GM23338 (cell line): ENCODE measurements around the gene DMD. TPM values are rescaled to one million over a fixed set of nuclear protein-coding genes. Genes with fewer than 3 reads are reported as not detected.

Experiments
- ATAC-seq: fragments of 200-7000 bp; cut with Tn5 transposase; 3 replicates; pipeline ENCODE4 v1.9.1; 2020
- DNase-seq: peaks from one replicate; pipeline ENCODE4 v3.0.0-alpha.2; 2015; ENCODE audit warnings: low spot score
- H2AFZ ChIP-seq: fragments of 200-600 bp; sonication (generic); 2 replicates; pipeline ENCODE4 v1.8.0; 2016; ENCODE audit warnings: antibody characterized with exemption, mild to moderate bottlenecking, moderate library complexity
- H3F3A ChIP-seq: fragments of 200-600 bp; sonication (generic); replicated peaks from 2 replicates; pipeline ENCODE4 v1.8.0; 2017; ENCODE audit warnings: antibody characterized with exemption, mixed run types, low read depth
- H3K27ac ChIP-seq: fragments of 200-600 bp; sonication (generic); 2 replicates; pipeline ENCODE4 v1.6.1; 2016; ENCODE audit warnings: low read depth
- H3K27me3 ChIP-seq: fragments of 200-600 bp; sonication (generic); 2 replicates; pipeline ENCODE4 v1.8.0; 2016; ENCODE audit warnings: mild to moderate bottlenecking, mixed run types, moderate library complexity; ENCODE audit not compliant: insufficient read depth
- H3K36me3 ChIP-seq: fragments of 200-600 bp; sonication (generic); 2 replicates; pipeline ENCODE4 v1.8.0; 2016; ENCODE audit warnings: mild to moderate bottlenecking; ENCODE audit not compliant: insufficient read depth
- H3K4me1 ChIP-seq: fragments of 200-600 bp; sonication (generic); 2 replicates; pipeline ENCODE4 v1.8.0; 2016; ENCODE audit warnings: mild to moderate bottlenecking, moderate library complexity; ENCODE audit not compliant: insufficient read depth
- H3K4me2 ChIP-seq: fragments of 200-600 bp; sonication (generic); 2 replicates; pipeline ENCODE4 v1.7.1; 2017; ENCODE audit warnings: mixed run types
- H3K4me3 ChIP-seq: fragments of 200-600 bp; sonication (generic); 2 replicates; pipeline ENCODE4 v1.6.1; 2016; ENCODE audit warnings: mixed run types
- H3K79me2 ChIP-seq: fragments of 200-600 bp; sonication (generic); replicated peaks from 2 replicates; pipeline ENCODE4 v1.8.0; 2017; ENCODE audit warnings: mild to moderate bottlenecking; ENCODE audit not compliant: insufficient read depth
- H3K9me2 ChIP-seq: fragments of 200-600 bp; sonication (generic); 2 replicates; pipeline ENCODE4 v1.8.0; 2017; ENCODE audit not compliant: insufficient read depth
- H4K20me1 ChIP-seq: fragments of 200-600 bp; sonication (generic); replicated peaks from 2 replicates; pipeline ENCODE4 v1.8.0; 2017; ENCODE audit warnings: mild to moderate bottlenecking; ENCODE audit not compliant: insufficient read depth
- H3K27ac Mint-ChIP-seq: 2 replicates; pipeline ENCODE4 v1.8.0; 2020; ENCODE audit warnings: inconsistent platforms, mild to moderate bottlenecking, moderate library complexity, mixed read lengths
- H3K27me3 Mint-ChIP-seq: 3 replicates; pipeline ENCODE4 v1.8.0; 2022; ENCODE audit warnings: low read depth, mild to moderate bottlenecking, moderate library complexity, mixed read lengths, inconsistent platforms; ENCODE audit not compliant: insufficient read depth, poor library complexity
- H3K36me3 Mint-ChIP-seq: 3 replicates; pipeline ENCODE4 v1.8.0; 2021; ENCODE audit warnings: low read depth, mild to moderate bottlenecking, inconsistent platforms, moderate library complexity, mixed read lengths
- H3K4me1 Mint-ChIP-seq: 3 replicates; pipeline ENCODE4 v1.8.0; 2020; ENCODE audit warnings: mild to moderate bottlenecking, inconsistent platforms, mixed read lengths
- H3K4me3 Mint-ChIP-seq: 3 replicates; pipeline ENCODE4 v1.8.0; 2021; ENCODE audit warnings: moderate library complexity, mild to moderate bottlenecking, inconsistent platforms, mixed read lengths
- H3K9me3 Mint-ChIP-seq: 3 replicates; pipeline ENCODE4 v1.8.0; 2020; ENCODE audit warnings: moderate library complexity, mild to moderate bottlenecking, inconsistent platforms, mixed read lengths
- CREB1 ChIP-seq: fragments of 250-450 bp; sonication (Bioruptor Pico); IDR thresholded peaks from 2 replicates; pipeline ENCODE4 v1.5.0; 2020; ENCODE audit warnings: low read depth, mild to moderate bottlenecking, moderate library complexity
- CTCF ChIP-seq, 2 experiments: fragments of 200-600 bp in 1 of 2; sonication (generic) in 1 of 2; conservative IDR thresholded peaks; 2 replicates each; pipeline versions ENCODE4 v1.5.1 to v1.6.1; 2016 to 2017; ENCODE audit warnings: antibody characterized with exemption in 2 of 2, low read depth in 2 of 2, mild to moderate bottlenecking in 2 of 2, moderate library complexity in 1 of 2
- ETS1 ChIP-seq: IDR thresholded peaks from 2 replicates; pipeline ENCODE4 v1.6.1; 2016; ENCODE audit warnings: antibody characterized with exemption
- EZH2phosphoT487 ChIP-seq: fragments of 200-600 bp; sonication (generic); IDR thresholded peaks from one replicate; pipeline ENCODE4 v1.8.1; 2018; ENCODE audit warnings: antibody characterized with exemption; ENCODE audit not compliant: unreplicated experiment
- JUNB ChIP-seq: IDR thresholded peaks from one replicate; pipeline ENCODE4 v1.6.1; 2016; ENCODE audit warnings: antibody characterized with exemption; ENCODE audit not compliant: unreplicated experiment
- NANOG ChIP-seq: IDR thresholded peaks from 2 replicates; pipeline ENCODE4 v1.6.1; 2016; ENCODE audit warnings: antibody characterized with exemption, borderline replicate concordance
- POLR2AphosphoS5 ChIP-seq: IDR thresholded peaks from 2 replicates; pipeline ENCODE4 v1.6.1; 2016; ENCODE audit warnings: antibody characterized with exemption, low read depth
- REST ChIP-seq: IDR thresholded peaks from one replicate; pipeline ENCODE4 v1.6.1; 2018; ENCODE audit warnings: antibody characterized with exemption; ENCODE audit not compliant: unreplicated experiment
- STAT1 ChIP-seq: IDR thresholded peaks from one replicate; pipeline ENCODE4 v1.6.1; 2016; ENCODE audit warnings: antibody characterized with exemption; ENCODE audit not compliant: unreplicated experiment
- ZNF114 ChIP-seq: fragments of 250-450 bp; sonication (Bioruptor Pico); IDR thresholded peaks from 2 replicates; pipeline ENCODE4 v1.5.0; 2020; ENCODE audit warnings: mild to moderate bottlenecking, moderate library complexity
- ZNF331 ChIP-seq: fragments of 250-450 bp; sonication (Bioruptor Pico); IDR thresholded peaks from 2 replicates; pipeline ENCODE4 v1.5.0; 2020; ENCODE audit warnings: low read depth, mild to moderate bottlenecking, moderate library complexity
- ZNF462 ChIP-seq: fragments of 250-450 bp; sonication (Bioruptor Pico); IDR thresholded peaks from 2 replicates; pipeline ENCODE4 v1.5.0; 2020; ENCODE audit warnings: mild to moderate bottlenecking, moderate library complexity
- polyA plus RNA-seq: library from polyadenylated mRNA; unstranded; fragments of >200 nt; fragmentation: Nextera tagmentation; extraction: Ambion mirVana; gene quantifications from 2 replicates; pipeline ENCODE4 v1.2.1, GENCODE V29; 2016
- total RNA-seq: library from RNA; depleted of rRNA; stranded (reverse); fragments of >200 nt; shearing (Covaris generic); gene quantifications from 2 replicates; pipeline ENCODE4 v1.2.3, GENCODE V29; 2014

Gene DMD
- total and polyA plus RNA-seq, 2 experiments from 2014 or later = 4.5 to 7.6 TPM

- no peak for TF ChIP-seq ETS1
- TF ChIP-seq ZNF114 (CRISPR knock-in tag) = no peak
These were observed 2113.3 kb downstream of the DMD start (continued) for GRCh38 chrX:31098079-31098478.

GRCh38 chrX:31093639-31093975 is 2117.7 kb downstream of the DMD start:
- Mint-ChIP-seq H3K27ac (no peak overlapping the region), H3K27me3 (no peaks in the 10 kb centered on the region), H3K36me3 (no peaks in the 10 kb centered on the region), H3K4me1 (no peaks in the 10 kb centered on the region), H3K4me3 (no peak overlapping the region), H3K9me3 (no peaks in the 10 kb centered on the region; the same call in 2 of the 3 replicates)
- no peaks in the 10 kb centered on the region for H3K4me1 ChIP-seq
- no peaks in the 10 kb centered on the region for H4K20me1 ChIP-seq
- no peak overlapping the region for H3K4me3 ChIP-seq
- H3K9me2 ChIP-seq = no peaks in the 10 kb centered on the region
- no peaks in the 10 kb centered on the region for H3F3A ChIP-seq
- H2AFZ ChIP-seq = no peak overlapping the region
- no peak for ATAC-seq
- no peaks in the 10 kb centered on the region for H3K27me3 ChIP-seq
- no peak overlapping the region for H3K4me2 ChIP-seq
- H3K36me3 ChIP-seq = no peaks in the 10 kb centered on the region
- H3K27ac ChIP-seq = no peak overlapping the region
- no peak for DNase-seq
- no peaks in the 10 kb centered on the region for H3K79me2 ChIP-seq
- TF ChIP-seq ETS1 (no peak), POLR2AphosphoS5 (no peak), STAT1 (no peak), CTCF (conservative IDR thresholded peaks at IDR 0.05; ENCODE audit: low read depth in 2 of 2) (no peak), ZNF114 (CRISPR knock-in tag) (no peak), JUNB (no peak), CREB1 (CRISPR knock-in tag) (no peak), ZNF331 (CRISPR knock-in tag) (no peak), NANOG (no peak), EZH2phosphoT487 (no peak), ZNF462 (CRISPR knock-in tag) (no peak), REST (no peak)
